ENCODE measurements around the gene PIP4K2B.

PIP4K2B gene

DNA sequence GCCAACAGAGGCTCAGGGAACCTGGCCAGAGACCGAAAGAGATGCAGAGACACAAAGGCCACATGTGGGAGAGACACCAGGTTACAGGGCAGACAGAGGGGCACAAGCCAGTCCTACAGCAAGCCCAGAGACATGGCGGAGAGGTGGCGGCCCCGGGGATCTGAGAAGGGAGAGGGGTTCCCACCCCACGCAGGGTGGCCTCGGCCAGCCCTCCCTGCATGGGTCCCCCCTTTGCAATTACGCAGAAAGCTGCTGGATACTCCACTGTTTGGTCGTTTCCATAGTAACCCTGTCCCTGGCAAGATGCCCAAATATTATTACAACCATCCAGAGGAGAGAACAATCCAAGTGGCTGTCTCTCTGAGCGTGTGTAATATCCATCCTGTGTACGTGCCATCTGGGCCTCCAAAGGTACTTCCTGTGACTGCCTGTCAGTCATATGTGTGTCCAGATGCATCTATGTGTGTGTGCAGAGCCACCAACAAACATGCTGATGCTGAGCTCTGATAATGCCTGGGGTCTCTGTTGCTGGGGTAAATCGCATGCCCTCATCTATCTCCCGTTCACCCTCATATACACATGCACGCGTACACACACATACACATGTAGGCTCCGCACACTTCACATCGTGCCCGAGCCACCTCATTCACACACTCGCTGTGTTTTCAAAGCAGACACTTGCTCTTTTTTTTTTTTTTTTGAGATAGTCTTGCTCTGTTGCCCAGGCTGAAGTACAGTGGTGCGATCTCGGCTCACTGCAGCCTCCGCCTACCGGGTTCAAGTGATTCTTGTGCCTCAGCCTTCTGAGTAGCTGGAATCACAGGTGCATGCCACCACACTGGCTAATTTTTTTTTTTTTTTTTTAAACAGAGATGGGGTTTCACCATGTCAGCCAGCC, 56.7 kb downstream of the PIP4K2B start:
- ChIA-PET CTCF (interaction anchor here (1.4 kb wide), 1 partner anchor 12 kb away, joined by 4 read pairs; no protein-coding TSS in a partner anchor), POLR2A (ENCODE audit: low non-redundant PET) (no interaction called here)
- TF ChIP-seq, protein P1, sequence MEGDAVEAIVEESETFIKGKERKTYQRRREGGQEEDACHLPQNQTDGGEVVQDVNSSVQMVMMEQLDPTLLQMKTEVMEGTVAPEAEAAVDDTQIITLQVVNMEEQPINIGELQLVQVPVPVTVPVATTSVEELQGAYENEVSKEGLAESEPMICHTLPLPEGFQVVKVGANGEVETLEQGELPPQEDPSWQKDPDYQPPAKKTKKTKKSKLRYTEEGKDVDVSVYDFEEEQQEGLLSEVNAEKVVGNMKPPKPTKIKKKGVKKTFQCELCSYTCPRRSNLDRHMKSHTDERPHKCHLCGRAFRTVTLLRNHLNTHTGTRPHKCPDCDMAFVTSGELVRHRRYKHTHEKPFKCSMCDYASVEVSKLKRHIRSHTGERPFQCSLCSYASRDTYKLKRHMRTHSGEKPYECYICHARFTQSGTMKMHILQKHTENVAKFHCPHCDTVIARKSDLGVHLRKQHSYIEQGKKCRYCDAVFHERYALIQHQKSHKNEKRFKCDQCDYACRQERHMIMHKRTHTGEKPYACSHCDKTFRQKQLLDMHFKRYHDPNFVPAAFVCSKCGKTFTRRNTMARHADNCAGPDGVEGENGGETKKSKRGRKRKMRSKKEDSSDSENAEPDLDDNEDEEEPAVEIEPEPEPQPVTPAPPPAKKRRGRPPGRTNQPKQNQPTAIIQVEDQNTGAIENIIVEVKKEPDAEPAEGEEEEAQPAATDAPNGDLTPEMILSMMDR (conservative IDR thresholded peaks at IDR 0.05; ENCODE audit: low read depth), result no peak
- H3K27ac ChIP-seq, result peak overlapping the region; percentile 94
- no peak for DNase-seq (ENCODE audit: low spot score)

- DNase-seq (ENCODE audit: low spot score), result no peak
- peak overlapping the region; percentile 94 for H3K27ac ChIP-seq
- ChIA-PET POLR2A (ENCODE audit: low non-redundant PET) (no interaction called here), CTCF (no interaction called here)
- TF ChIP-seq, protein P1 (conservative IDR thresholded peaks at IDR 0.05; ENCODE audit: low read depth), result no peak
Observed at GRCh38 chr17:38741921-38742410, 57.4 kb downstream of the PIP4K2B start.

- DNase-seq (ENCODE audit: low spot score), result no peak
- ChIA-PET CTCF (interaction anchor here (0.6 kb wide), 1 partner anchor 24 kb away, joined by 4 read pairs; no protein-coding TSS in a partner anchor), POLR2A (ENCODE audit: low non-redundant PET) (no interaction called here)
- TF ChIP-seq, protein P1 (conservative IDR thresholded peaks at IDR 0.05; ENCODE audit: low read depth), result no peak
- H3K27ac ChIP-seq, result peak overlapping the region; percentile 94
Observed at GRCh38 chr17:38741461-38741860, 57.9 kb downstream of the PIP4K2B start.

DNA sequence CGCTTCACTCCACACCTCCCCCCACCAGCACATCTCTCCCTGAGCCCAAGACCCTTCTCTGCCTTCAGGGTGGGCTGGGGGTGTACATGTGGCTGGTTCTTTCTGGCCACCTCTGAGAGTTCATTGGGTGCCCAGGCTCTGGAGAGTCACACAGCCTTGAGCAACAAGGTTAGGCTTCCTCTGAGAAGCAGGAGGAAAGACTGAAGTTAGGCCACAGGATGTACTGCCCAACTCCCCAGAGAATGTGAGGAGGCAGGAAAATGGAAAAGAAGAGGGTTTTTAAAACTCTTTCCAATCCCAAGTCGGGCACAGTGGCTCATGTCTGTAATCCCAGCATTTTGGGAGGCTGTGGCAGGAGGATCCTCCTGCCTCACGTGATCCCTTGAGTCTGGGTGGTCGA, 58.5 kb downstream of the PIP4K2B start:
- DNase-seq (ENCODE audit: low spot score), result no peak
- CTCF ChIA-PET, result interaction anchor here (0.7 kb wide), 1 partner anchor 345 kb away, joined by 4 read pairs; no protein-coding TSS in a partner anchor
- peak overlapping the region; percentile 94 for H3K27ac ChIP-seq
- POLR2A ChIA-PET (ENCODE audit: low non-redundant PET), result no interaction called here
- TF ChIP-seq, protein P1 (conservative IDR thresholded peaks at IDR 0.05; ENCODE audit: low read depth), result no peak

- TF ChIP-seq, protein P1 (conservative IDR thresholded peaks at IDR 0.05; ENCODE audit: low read depth), result no peak
- ChIA-PET CTCF (no interaction called here), POLR2A (ENCODE audit: low non-redundant PET) (no interaction called here)
- DNase-seq (ENCODE audit: low spot score), result no peak
- H3K27ac ChIP-seq, result peak overlapping the region; percentile 94
Observed at GRCh38 chr17:38740044-38740443, 59.3 kb downstream of the PIP4K2B start.

- no peak overlapping the region for H3K27ac ChIP-seq
- POLR2A ChIA-PET (ENCODE audit: low non-redundant PET), result no interaction called here
- no peak for DNase-seq (ENCODE audit: low spot score)
- CTCF ChIA-PET, result no interaction called here
- TF ChIP-seq, protein P1 (conservative IDR thresholded peaks at IDR 0.05; ENCODE audit: low read depth), result no peak
Observed at GRCh38 chr17:38739305-38739704, 60.1 kb downstream of the PIP4K2B start.
